Activated naive CD4-positive, alpha-beta T cell treated with anti-CD3 and anti-CD28 coated beads, Interleukin-2, amount 50 U/mL, for 16 hours (primary cell): ENCODE measurements around the gene SSNA1.
"Not testable (repeated sequence)": the region's sequence is repeated elsewhere in the genome, so short reads cannot be mapped to it uniquely, and the experiment has no call there.

ENCODE experiments used
- DNase-seq: peaks from one replicate; pipeline ENCODE4 v3.0.0-alpha.2; 2020

Gene SSNA1

DNA sequence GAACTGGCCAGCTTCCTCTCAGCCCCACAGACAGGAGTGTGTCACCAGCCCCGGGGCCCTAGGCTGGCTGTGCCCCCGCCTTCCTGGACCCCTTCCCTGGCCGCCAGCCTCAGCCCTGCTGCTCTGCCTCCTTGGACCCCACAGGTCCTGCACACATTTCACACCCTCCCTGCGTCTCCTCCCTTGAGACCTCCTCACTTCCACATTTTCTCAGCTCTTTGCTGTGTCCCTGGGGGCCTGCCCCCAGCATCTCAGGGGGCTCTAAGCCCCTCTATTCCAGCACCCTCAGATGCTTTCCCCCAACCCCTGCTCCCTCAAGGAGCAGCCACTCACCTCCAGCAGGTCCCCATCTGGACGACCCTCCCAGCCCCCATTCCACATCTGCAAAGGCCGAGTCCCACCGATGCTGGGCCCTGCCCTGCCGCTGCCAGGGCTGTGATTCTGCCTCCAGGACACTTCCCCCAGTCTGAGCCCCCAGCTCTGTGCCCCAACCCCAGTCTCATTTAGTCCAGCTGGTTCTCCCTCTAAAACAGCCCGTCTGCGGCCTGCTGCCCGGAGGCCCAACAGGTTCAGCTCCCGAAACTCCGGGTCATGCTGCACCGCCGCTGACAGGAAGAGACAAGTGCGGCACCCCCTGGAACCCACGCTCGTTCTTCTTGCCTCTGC is 46.4 kb downstream of the SSNA1 start:
- no peak for DNase-seq

- DNase-seq: no peak
Observed at GRCh38 chr9:137235424-137236237, 47.2 kb downstream of the SSNA1 start.

DNA sequence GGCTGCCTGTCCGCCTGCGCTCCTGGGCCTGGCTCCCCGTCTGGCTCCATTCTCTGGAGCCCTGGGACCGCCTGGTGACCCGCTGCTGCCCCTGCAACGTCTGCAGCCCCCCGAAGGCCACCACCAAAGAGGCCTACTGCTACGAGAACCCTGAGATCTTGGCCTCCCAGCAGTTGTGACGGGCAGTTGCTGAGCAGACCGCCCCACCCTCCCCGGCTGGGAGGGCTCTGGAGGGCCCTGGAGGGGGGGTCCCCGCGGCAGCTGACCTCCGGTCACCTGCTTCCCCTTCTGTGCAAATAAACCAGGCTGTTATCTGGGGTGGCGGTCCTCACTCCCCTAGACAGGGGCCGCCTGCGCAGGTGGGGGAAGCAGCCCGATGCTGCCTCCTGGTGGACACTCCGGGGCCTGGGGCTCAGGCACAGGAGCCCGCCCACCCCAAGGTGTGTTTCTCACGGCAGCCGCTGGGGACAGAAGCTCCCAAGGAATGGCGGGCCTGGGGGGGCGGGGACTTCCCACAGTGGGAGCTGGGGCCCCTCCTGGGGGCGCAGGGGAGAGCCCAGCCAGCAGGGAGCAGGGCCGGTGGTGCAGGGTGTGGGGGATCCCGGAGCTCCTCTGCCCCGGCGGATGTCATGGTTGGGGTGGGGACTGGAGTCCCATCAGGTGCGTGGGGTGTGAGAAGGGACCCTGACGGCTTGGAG is 47.9 kb downstream of the SSNA1 start:
- DNase-seq: peak; percentile 94

DNA sequence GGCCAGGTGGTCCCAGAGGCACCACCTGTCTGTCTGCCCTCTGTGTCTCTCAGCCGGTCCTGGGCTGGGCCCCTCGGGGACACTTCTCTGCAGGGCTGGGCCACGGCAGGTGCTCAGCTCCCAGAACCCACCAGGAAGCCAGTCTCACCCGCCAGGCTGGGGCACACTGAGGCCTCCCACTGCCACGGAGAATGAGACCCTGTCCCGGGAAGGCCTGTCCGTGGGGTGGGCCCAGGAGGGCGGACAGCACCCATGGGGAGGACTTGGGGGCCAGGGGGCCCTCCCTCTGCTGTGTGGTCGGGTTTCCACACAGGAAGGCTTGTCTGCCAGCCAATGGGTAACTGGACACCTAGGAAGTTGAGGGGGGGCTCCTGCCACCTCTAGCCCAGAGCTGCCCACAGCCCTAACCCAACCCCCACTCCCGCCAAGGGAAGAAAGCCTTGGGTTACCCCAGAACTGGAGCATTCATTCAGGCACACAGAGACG is 48.5 kb downstream of the SSNA1 start:
- DNase-seq: no peak

DNA sequence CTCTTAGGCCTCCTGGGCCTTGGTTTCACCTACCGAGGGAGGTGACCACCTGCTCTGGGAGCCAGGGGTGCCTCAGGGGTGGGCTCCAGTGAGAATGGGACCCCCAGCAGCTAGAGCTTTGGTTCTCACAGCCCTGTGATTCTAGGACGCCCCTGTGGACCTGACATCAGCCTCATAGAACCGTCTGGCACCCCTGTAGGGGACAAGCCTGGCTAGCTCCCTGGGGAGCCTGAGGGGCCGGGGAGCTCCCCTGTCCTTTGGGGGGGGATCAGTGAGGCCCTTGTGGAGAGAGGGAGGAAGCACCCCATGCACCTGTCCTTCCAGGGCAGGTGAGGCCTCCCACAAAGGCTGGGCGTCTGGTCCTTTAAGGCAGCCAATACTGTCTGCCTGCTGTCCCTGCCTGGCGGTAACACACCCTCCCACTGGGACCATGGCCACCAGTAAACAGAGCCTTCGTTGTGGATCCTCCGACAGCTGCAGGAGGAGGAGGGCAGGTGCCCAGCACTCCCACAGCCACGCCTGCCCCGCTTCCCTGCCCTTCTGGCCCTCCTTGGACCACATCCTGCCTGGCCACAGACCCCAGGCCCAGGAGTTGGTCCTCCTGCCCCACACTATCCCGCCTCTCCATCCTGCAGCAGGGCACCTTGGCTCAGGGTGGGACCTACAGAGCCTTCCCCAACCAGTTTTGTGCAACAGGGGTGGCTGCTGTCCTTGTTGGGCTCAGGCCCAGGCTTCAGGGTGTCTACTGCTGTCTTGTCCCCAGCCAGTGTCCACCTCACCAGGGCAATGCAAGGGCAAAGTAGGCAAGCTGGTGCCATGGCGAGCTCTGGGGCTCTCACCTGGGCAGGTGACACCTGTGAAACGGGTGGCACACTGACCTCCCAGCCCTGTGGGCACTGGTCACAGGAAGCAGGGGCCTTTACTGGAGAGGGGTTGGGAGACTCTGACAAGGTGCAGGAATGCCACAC is 49.6 kb downstream of the SSNA1 start:
- no peak for DNase-seq

- DNase-seq: not testable (repeated sequence)
Observed at GRCh38 chr9:137239541-137240200, 51.2 kb downstream of the SSNA1 start.
